ENCODE data around the gene C17orf100.
"Not testable (repeated sequence)": the region's sequence is repeated elsewhere in the genome, so short reads cannot be mapped to it uniquely, and the experiment has no call there.

C17orf100 gene

GRCh38 chr17:6663200-6663599 lies 11.6 kb downstream of the C17orf100 start:
- DNase-seq; intact Hi-C loops (cut with DNase I): not testable (repeated sequence)

GRCh38 chr17:6666077-6666521 lies 14.5 kb downstream of the C17orf100 start:
- DNase-seq = peak; percentile 41 to 88 (median 72)
- intact Hi-C loops (cut with DNase I) = no loop called here

GRCh38 chr17:6666557-6666956 lies 15.0 kb downstream of the C17orf100 start:
- peak in 1 of 42 donors; percentile 11 for DNase-seq
- intact Hi-C loops (cut with DNase I) = no loop called here

- intact Hi-C loops (cut with DNase I) = no loop called here
- DNase-seq = no peak
Observed at GRCh38 chr17:6667516-6667915, 16.0 kb downstream of the C17orf100 start.

- no peak for DNase-seq
- intact Hi-C loops (cut with DNase I) = no loop called here
Observed at GRCh38 chr17:6668219-6668618, 16.7 kb downstream of the C17orf100 start.

GRCh38 chr17:6668727-6669425 lies 17.3 kb downstream of the C17orf100 start:
- intact Hi-C loops (cut with DNase I) = no loop called here
- DNase-seq = peak in 1 of 42 donors; percentile 27

GRCh38 chr17:6669479-6670212 lies 18.1 kb downstream of the C17orf100 start:
- intact Hi-C loops (cut with DNase I) = no loop called here

GRCh38 chr17:6670571-6670970 lies 19.0 kb downstream of the C17orf100 start:
- intact Hi-C loops (cut with DNase I) = no loop called here
- no peak for DNase-seq

More at GRCh38 chr17:6669479-6670212, 18.1 kb downstream of the C17orf100 start:
- DNase-seq = peak in 2 of 42 donors; percentile 16 to 34

GRCh38 chr17:6670999-6671398 lies 19.4 kb downstream of the C17orf100 start:
- peak in 1 of 42 donors; percentile 8 for DNase-seq
- intact Hi-C loops (cut with DNase I) = no loop called here

GRCh38 chr17:6671431-6671830 lies 19.9 kb downstream of the C17orf100 start:
- DNase-seq = peak in 1 of 42 donors; percentile 18
- intact Hi-C loops (cut with DNase I) = no loop called here

GRCh38 chr17:6674586-6674985 lies 23.0 kb downstream of the C17orf100 start:
- intact Hi-C loops (cut with DNase I) = no loop called here
- DNase-seq = no peak

- intact Hi-C loops (cut with DNase I) = no loop called here
- DNase-seq = no peak
Observed at GRCh38 chr17:6675201-6675825, 23.8 kb downstream of the C17orf100 start.

GRCh38 chr17:6676802-6677157 lies 25.2 kb downstream of the C17orf100 start:
- DNase-seq = no peak
- intact Hi-C loops (cut with DNase I) = no loop called here

GRCh38 chr17:6677158-6677831 lies 25.7 kb downstream of the C17orf100 start:
- DNase-seq = no peak
- intact Hi-C loops (cut with DNase I) = no loop called here

GRCh38 chr17:6677946-6678345 lies 26.4 kb downstream of the C17orf100 start:
- no peak for DNase-seq

GRCh38 chr17:6679241-6679640 lies 27.7 kb downstream of the C17orf100 start:
- intact Hi-C loops (cut with DNase I) = no loop called here
- DNase-seq = no peak

More at GRCh38 chr17:6677946-6678345, 26.4 kb downstream of the C17orf100 start:
- intact Hi-C loops (cut with DNase I) = no loop called here

GRCh38 chr17:6681176-6681575 lies 29.6 kb downstream of the C17orf100 start:
- intact Hi-C loops (cut with DNase I) = no loop called here

GRCh38 chr17:6681671-6682070 lies 30.1 kb downstream of the C17orf100 start:
- no peak for DNase-seq
- intact Hi-C loops (cut with DNase I) = no loop called here

More at GRCh38 chr17:6681176-6681575, 29.6 kb downstream of the C17orf100 start:
- no peak for DNase-seq

- DNase-seq = no peak
- intact Hi-C loops (cut with DNase I) = no loop called here
Observed at GRCh38 chr17:6682339-6682738, 30.8 kb downstream of the C17orf100 start.
